ENCODE data around the gene PTPRG.
A peak's percentile ranks its signal among the peaks of the same experiment; 100 is the strongest.

Gene PTPRG

GRCh38 chr3:61936344-61936937 lies 375.1 kb downstream of the PTPRG start:
- peak; percentile 31 for DNase-seq

- DNase-seq = no peak
Observed at GRCh38 chr3:61937477-61937876, 376.1 kb downstream of the PTPRG start.

GRCh38 chr3:61938878-61939549 lies 377.6 kb downstream of the PTPRG start:
- DNase-seq = no peak

- no peak for DNase-seq
Observed at GRCh38 chr3:61940236-61940635, 378.9 kb downstream of the PTPRG start.

- DNase-seq = no peak
Observed at GRCh38 chr3:61943975-61944374, 382.6 kb downstream of the PTPRG start.

GRCh38 chr3:61944726-61945125 lies 383.4 kb downstream of the PTPRG start:
- no peak for DNase-seq

GRCh38 chr3:61945657-61946056 lies 384.3 kb downstream of the PTPRG start:
- DNase-seq = no peak

GRCh38 chr3:61946570-61947324 lies 385.4 kb downstream of the PTPRG start:
- DNase-seq = no peak

GRCh38 chr3:61947456-61947855 lies 386.1 kb downstream of the PTPRG start:
- no peak for DNase-seq

- DNase-seq = no peak
Observed at GRCh38 chr3:61948699-61949305, 387.4 kb downstream of the PTPRG start.

- DNase-seq = no peak
Observed at GRCh38 chr3:61954097-61954540, 392.7 kb downstream of the PTPRG start.

- DNase-seq = no peak
Observed at GRCh38 chr3:61955483-61955882, 394.1 kb downstream of the PTPRG start.

- DNase-seq = no peak
Observed at GRCh38 chr3:61956236-61956635, 394.9 kb downstream of the PTPRG start.

GRCh38 chr3:61957259-61957658 lies 395.9 kb downstream of the PTPRG start:
- DNase-seq = no peak

- no peak for DNase-seq
Observed at GRCh38 chr3:61960976-61961375, 399.6 kb downstream of the PTPRG start.

- DNase-seq = no peak
Observed at GRCh38 chr3:61961900-61962299, 400.5 kb downstream of the PTPRG start.

- no peak for DNase-seq
Observed at GRCh38 chr3:61964566-61964965, 403.2 kb downstream of the PTPRG start.

- DNase-seq = no peak
Observed at GRCh38 chr3:61965770-61966131, 404.4 kb downstream of the PTPRG start.

- DNase-seq = no peak
Observed at GRCh38 chr3:61966200-61966599, 404.8 kb downstream of the PTPRG start.

GRCh38 chr3:61967019-61967418 lies 405.6 kb downstream of the PTPRG start:
- DNase-seq = no peak

- DNase-seq = no peak
Observed at GRCh38 chr3:61967937-61968336, 406.6 kb downstream of the PTPRG start.

- DNase-seq = no peak
Observed at GRCh38 chr3:61974662-61975061, 413.3 kb downstream of the PTPRG start.

- DNase-seq = no peak
Observed at GRCh38 chr3:61975199-61975598, 413.8 kb downstream of the PTPRG start.

GRCh38 chr3:61975936-61976335 lies 414.6 kb downstream of the PTPRG start:
- no peak for DNase-seq
